ENCODE results near the gene GNA14. TPM values are rescaled to one million over a fixed set of nuclear protein-coding genes. Genes with fewer than 3 reads are reported as not detected.

Gene GNA14
- total RNA-seq, 1 donor from 2014 or later: not detected

- DNase-seq: no peak
- Mint-ChIP-seq H3K27ac (no peak overlapping the region), H3K36me3 (ENCODE audit: low read depth) (no peaks in the 10 kb centered on the region), H3K4me3 (no peak overlapping the region), H3K27me3 (peaks cover 2% of the 10 kb centered on the region), H3K4me1 (no peaks in the 10 kb centered on the region), H3K9me3 (no peaks in the 10 kb centered on the region)
- intact Hi-C loops (cut with micrococcal nuclease): loop anchor here (10.0 kb wide), 1 partner anchor 926 kb away; no protein-coding TSS in a partner anchor
These were observed 209.5 kb downstream of the GNA14 start for GRCh38 chr9:77438653-77439052.

GRCh38 chr9:77435688-77436087 is 212.4 kb downstream of the GNA14 start:
- Mint-ChIP-seq H3K9me3 (no peaks in the 10 kb centered on the region), H3K27ac (no peak overlapping the region), H3K4me3 (no peak overlapping the region), H3K4me1 (no peaks in the 10 kb centered on the region), H3K36me3 (ENCODE audit: low read depth) (no peaks in the 10 kb centered on the region), H3K27me3 (peaks cover 2% of the 10 kb centered on the region)
- intact Hi-C loops (cut with micrococcal nuclease): loop anchor here (10.0 kb wide), 1 partner anchor 929 kb away; no protein-coding TSS in a partner anchor
- no peak for DNase-seq

- Mint-ChIP-seq H3K4me1 (no peaks in the 10 kb centered on the region), H3K27ac (no peak overlapping the region), H3K36me3 (ENCODE audit: low read depth) (no peaks in the 10 kb centered on the region), H3K4me3 (no peak overlapping the region), H3K27me3 (peaks cover 2% of the 10 kb centered on the region), H3K9me3 (no peaks in the 10 kb centered on the region)
- DNase-seq: no peak
- intact Hi-C loops (cut with micrococcal nuclease): loop anchor here (10.0 kb wide), 1 partner anchor 930 kb away; no protein-coding TSS in a partner anchor
These were observed 212.8 kb downstream of the GNA14 start for GRCh38 chr9:77435277-77435676.

GRCh38 chr9:77433675-77434445 is 214.3 kb downstream of the GNA14 start:
- peak; percentile 82 for DNase-seq
- H3K27me3 Mint-ChIP-seq: peaks cover 2% of the 10 kb centered on the region
- no peak overlapping the region for H3K4me3 Mint-ChIP-seq
- H3K36me3 Mint-ChIP-seq (ENCODE audit: low read depth): no peaks in the 10 kb centered on the region
- no peaks in the 10 kb centered on the region for H3K4me1 Mint-ChIP-seq
- intact Hi-C loops (cut with micrococcal nuclease): loop anchor here (1.0 to 10.0 kb wide), 7 partner anchors 23 to 931 kb away; no protein-coding TSS in a partner anchor
- no peak overlapping the region for H3K27ac Mint-ChIP-seq
- no peaks in the 10 kb centered on the region for H3K9me3 Mint-ChIP-seq

- no peaks in the 10 kb centered on the region for H3K27me3 Mint-ChIP-seq
- no peaks in the 10 kb centered on the region for H3K9me3 Mint-ChIP-seq
- DNase-seq: no peak
- intact Hi-C loops (cut with micrococcal nuclease): loop anchor here (2.0 to 10.0 kb wide), 4 partner anchors 409 to 933 kb away; no protein-coding TSS in a partner anchor
- H3K27ac Mint-ChIP-seq: no peak overlapping the region
- H3K36me3 Mint-ChIP-seq (ENCODE audit: low read depth): no peaks in the 10 kb centered on the region
- no peak overlapping the region for H3K4me3 Mint-ChIP-seq
- no peaks in the 10 kb centered on the region for H3K4me1 Mint-ChIP-seq
These were observed 216.1 kb downstream of the GNA14 start for GRCh38 chr9:77432053-77432452.

GRCh38 chr9:77429928-77430327 is 218.2 kb downstream of the GNA14 start:
- intact Hi-C loops (cut with micrococcal nuclease): loop anchor here (5.0 to 10.0 kb wide), 3 partner anchors 607 to 935 kb away; no protein-coding TSS in a partner anchor
- Mint-ChIP-seq H3K4me3 (no peak overlapping the region), H3K9me3 (no peaks in the 10 kb centered on the region), H3K27me3 (no peaks in the 10 kb centered on the region), H3K27ac (no peak overlapping the region), H3K4me1 (no peaks in the 10 kb centered on the region), H3K36me3 (ENCODE audit: low read depth) (no peaks in the 10 kb centered on the region)
- DNase-seq: no peak

GRCh38 chr9:77427256-77427927 is 220.7 kb downstream of the GNA14 start:
- no peaks in the 10 kb centered on the region for H3K27me3 Mint-ChIP-seq
- peak; percentile 39 for DNase-seq
- intact Hi-C loops (cut with micrococcal nuclease): no loop called here
- H3K9me3 Mint-ChIP-seq: no peaks in the 10 kb centered on the region
- no peak overlapping the region for H3K4me3 Mint-ChIP-seq
- no peaks in the 10 kb centered on the region for H3K4me1 Mint-ChIP-seq
- H3K27ac Mint-ChIP-seq: no peak overlapping the region
- no peaks in the 10 kb centered on the region for H3K36me3 Mint-ChIP-seq (ENCODE audit: low read depth)

GRCh38 chr9:77426712-77427111 is 221.4 kb downstream of the GNA14 start:
- intact Hi-C loops (cut with micrococcal nuclease): no loop called here
- H3K9me3 Mint-ChIP-seq: no peaks in the 10 kb centered on the region
- no peaks in the 10 kb centered on the region for H3K36me3 Mint-ChIP-seq (ENCODE audit: low read depth)
- no peak overlapping the region for H3K4me3 Mint-ChIP-seq
- peaks cover 2% of the 10 kb centered on the region for H3K4me1 Mint-ChIP-seq
- DNase-seq: no peak
- no peaks in the 10 kb centered on the region for H3K27me3 Mint-ChIP-seq
- H3K27ac Mint-ChIP-seq: no peak overlapping the region

GRCh38 chr9:77424993-77425392 is 223.1 kb downstream of the GNA14 start:
- no peak overlapping the region for H3K27ac Mint-ChIP-seq
- no peaks in the 10 kb centered on the region for H3K36me3 Mint-ChIP-seq (ENCODE audit: low read depth)
- no peaks in the 10 kb centered on the region for H3K27me3 Mint-ChIP-seq
- peak; percentile 44 for DNase-seq
- intact Hi-C loops (cut with micrococcal nuclease): no loop called here
- no peaks in the 10 kb centered on the region for H3K9me3 Mint-ChIP-seq
- no peak overlapping the region for H3K4me3 Mint-ChIP-seq
- peaks cover 2% of the 10 kb centered on the region for H3K4me1 Mint-ChIP-seq

GRCh38 chr9:77423841-77424240 is 224.3 kb downstream of the GNA14 start:
- intact Hi-C loops (cut with micrococcal nuclease): no loop called here
- Mint-ChIP-seq H3K27me3 (no peaks in the 10 kb centered on the region), H3K9me3 (no peaks in the 10 kb centered on the region), H3K4me1 (peaks cover 2% of the 10 kb centered on the region), H3K36me3 (ENCODE audit: low read depth) (no peaks in the 10 kb centered on the region), H3K27ac (no peak overlapping the region), H3K4me3 (no peak overlapping the region)
- no peak for DNase-seq

- Mint-ChIP-seq H3K4me1 (peaks cover 2% of the 10 kb centered on the region), H3K27me3 (no peaks in the 10 kb centered on the region), H3K27ac (no peak overlapping the region), H3K4me3 (no peak overlapping the region), H3K9me3 (no peaks in the 10 kb centered on the region), H3K36me3 (ENCODE audit: low read depth) (no peaks in the 10 kb centered on the region)
- no peak for DNase-seq
- intact Hi-C loops (cut with micrococcal nuclease): no loop called here
These were observed 225.2 kb downstream of the GNA14 start for GRCh38 chr9:77422969-77423368.

GRCh38 chr9:77421506-77422265 is 226.4 kb downstream of the GNA14 start:
- intact Hi-C loops (cut with micrococcal nuclease): no loop called here
- no peak overlapping the region for H3K27ac Mint-ChIP-seq

GRCh38 chr9:77420641-77421040 is 227.5 kb downstream of the GNA14 start:
- DNase-seq: no peak
- intact Hi-C loops (cut with micrococcal nuclease): no loop called here
- Mint-ChIP-seq H3K4me3 (no peak overlapping the region), H3K36me3 (ENCODE audit: low read depth) (peaks cover 3% of the 10 kb centered on the region), H3K4me1 (peaks cover 2% of the 10 kb centered on the region), H3K27me3 (no peaks in the 10 kb centered on the region), H3K9me3 (no peaks in the 10 kb centered on the region), H3K27ac (no peak overlapping the region)

More at GRCh38 chr9:77421506-77422265, 226.4 kb downstream of the GNA14 start:
- Mint-ChIP-seq H3K4me1 (peaks cover 2% of the 10 kb centered on the region), H3K9me3 (no peaks in the 10 kb centered on the region), H3K4me3 (no peak overlapping the region), H3K27me3 (no peaks in the 10 kb centered on the region), H3K36me3 (ENCODE audit: low read depth) (peaks cover 3% of the 10 kb centered on the region)
- no peak for DNase-seq

All from activated CD4-positive, alpha-beta T cell treated with anti-CD3 and anti-CD28 coated beads, Interleukin-2, amount 10 ng/mL, durations not matched to agents 24 days and 14 days (primary cell).